ENCODE data around the gene MTHFD1L.
"Not testable (repeated sequence)": the region's sequence is repeated elsewhere in the genome, so short reads cannot be mapped to it uniquely, and the experiment has no call there.

Gene MTHFD1L

GRCh38 chr6:151015101-151015700 lies 149.7 kb downstream of the MTHFD1L start:
- DNase-seq (ENCODE audit: low spot score) = no peak

- no peak for DNase-seq (ENCODE audit: low spot score)
Observed at GRCh38 chr6:151016107-151016506, 150.6 kb downstream of the MTHFD1L start.

DNA sequence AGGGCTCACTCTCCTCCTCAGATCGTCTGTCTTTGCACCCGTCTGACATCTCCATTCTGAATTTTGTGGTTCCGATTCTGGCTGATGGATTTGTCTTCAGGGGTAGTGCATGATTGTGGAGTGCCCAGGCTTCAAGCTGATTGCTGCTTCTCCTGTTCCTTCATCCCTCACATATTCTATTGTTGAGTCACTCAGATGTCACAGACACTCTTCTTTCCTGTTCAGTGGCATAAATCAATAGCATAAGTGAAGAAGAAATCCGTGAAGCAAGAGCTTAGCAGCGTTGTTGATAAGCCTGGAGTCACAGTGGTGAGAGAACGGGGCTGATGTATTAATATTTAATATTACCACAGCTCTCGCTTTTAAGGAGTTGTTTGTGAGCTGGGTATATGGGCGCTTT lies 152.5 kb downstream of the MTHFD1L start:
- no peak for DNase-seq (ENCODE audit: low spot score)

- DNase-seq (ENCODE audit: low spot score) = no peak
Observed at GRCh38 chr6:151018911-151019782, 153.6 kb downstream of the MTHFD1L start.

- DNase-seq (ENCODE audit: low spot score) = no peak
Observed at GRCh38 chr6:151021896-151022295, 156.4 kb downstream of the MTHFD1L start.

DNA sequence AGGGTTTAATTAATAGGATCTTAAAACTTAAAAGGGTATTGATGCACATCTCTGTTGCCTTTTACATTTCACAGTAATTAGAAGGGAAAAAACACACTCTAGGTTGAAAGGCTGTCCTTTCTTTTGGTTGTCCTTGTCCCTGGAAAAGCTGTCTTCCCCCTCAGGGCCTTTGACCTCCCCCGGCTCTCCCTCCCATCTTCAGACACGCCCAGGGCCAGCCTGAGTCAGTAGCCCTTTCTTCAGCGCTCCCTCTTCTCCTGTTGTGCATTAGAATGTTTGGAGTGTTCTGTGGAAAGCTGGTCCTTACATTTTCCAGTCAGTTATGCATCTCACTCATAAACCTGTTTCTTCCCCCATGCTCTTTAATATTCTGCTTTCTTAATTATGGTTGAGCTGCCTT lies 157.0 kb downstream of the MTHFD1L start:
- DNase-seq (ENCODE audit: low spot score) = peak; percentile 45

- no peak for DNase-seq (ENCODE audit: low spot score)
Observed at GRCh38 chr6:151023342-151023741, 157.8 kb downstream of the MTHFD1L start.

DNA sequence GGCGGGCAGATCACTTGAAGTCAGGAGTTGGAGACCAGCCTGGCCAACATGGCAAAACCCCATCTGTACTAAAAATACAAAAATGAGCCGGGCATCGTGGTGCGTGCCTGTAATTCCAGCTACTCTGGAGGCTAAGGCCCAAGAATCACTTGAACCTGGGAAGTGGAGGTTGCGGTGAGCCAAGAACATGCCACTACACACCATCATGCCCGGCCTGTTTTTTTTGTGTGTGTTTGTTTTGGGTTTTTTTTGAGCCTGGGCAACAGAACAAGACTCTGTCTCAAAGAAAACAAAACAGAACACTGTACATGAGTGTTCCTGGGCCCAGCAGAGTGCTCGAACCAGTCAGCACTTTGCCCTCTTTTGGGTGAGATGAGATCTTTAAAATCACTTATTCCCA lies 159.1 kb downstream of the MTHFD1L start:
- no peak for DNase-seq (ENCODE audit: low spot score)

DNA sequence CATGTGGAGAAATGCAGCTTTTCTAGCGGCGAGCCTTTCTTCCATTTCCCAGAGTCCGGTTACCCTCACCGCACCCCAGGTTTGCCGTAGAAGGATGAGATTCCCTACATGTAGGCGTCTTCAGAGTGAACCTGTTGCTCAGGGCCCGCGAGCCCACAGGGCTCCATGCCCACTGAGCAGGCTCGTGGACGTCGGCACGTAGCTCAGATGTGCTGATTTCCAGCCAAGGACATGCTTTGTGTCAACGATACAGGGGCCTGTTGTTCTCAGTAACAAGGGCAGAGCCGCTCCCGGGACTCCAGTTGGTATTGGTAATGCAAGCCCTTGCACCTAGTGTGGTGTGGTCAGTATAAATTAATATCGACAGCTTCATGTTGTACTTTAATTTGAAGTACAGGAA lies 159.6 kb downstream of the MTHFD1L start:
- DNase-seq (ENCODE audit: low spot score) = no peak

- DNase-seq (ENCODE audit: low spot score) = no peak
Observed at GRCh38 chr6:151026041-151026663, 160.7 kb downstream of the MTHFD1L start.

GRCh38 chr6:151027295-151027747 lies 161.8 kb downstream of the MTHFD1L start:
- no peak for DNase-seq (ENCODE audit: low spot score)

GRCh38 chr6:151027936-151028838 lies 162.7 kb downstream of the MTHFD1L start:
- no peak for DNase-seq (ENCODE audit: low spot score)

- no peak for DNase-seq (ENCODE audit: low spot score)
Observed at GRCh38 chr6:151029970-151030369, 164.5 kb downstream of the MTHFD1L start.

DNA sequence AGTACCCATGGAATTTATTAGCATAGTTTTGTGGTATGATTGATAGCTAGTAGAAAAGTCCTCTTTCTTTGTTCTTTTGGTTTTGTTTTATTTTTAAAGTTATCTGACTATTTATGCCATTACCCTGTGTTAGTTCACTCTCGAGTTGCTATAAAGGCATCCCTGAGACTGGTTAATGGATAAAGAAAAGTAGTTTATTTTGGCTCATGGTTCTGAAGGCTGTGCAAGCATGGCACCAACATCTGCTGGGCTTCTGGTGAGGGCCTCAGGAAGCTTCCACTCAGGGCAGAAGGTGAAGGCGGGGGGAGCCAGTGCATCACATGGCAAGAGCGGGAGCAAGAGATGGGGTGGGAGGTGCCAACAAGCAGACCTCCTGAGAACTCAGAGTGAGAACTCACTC lies 166.5 kb downstream of the MTHFD1L start:
- no peak for DNase-seq (ENCODE audit: low spot score)

DNA sequence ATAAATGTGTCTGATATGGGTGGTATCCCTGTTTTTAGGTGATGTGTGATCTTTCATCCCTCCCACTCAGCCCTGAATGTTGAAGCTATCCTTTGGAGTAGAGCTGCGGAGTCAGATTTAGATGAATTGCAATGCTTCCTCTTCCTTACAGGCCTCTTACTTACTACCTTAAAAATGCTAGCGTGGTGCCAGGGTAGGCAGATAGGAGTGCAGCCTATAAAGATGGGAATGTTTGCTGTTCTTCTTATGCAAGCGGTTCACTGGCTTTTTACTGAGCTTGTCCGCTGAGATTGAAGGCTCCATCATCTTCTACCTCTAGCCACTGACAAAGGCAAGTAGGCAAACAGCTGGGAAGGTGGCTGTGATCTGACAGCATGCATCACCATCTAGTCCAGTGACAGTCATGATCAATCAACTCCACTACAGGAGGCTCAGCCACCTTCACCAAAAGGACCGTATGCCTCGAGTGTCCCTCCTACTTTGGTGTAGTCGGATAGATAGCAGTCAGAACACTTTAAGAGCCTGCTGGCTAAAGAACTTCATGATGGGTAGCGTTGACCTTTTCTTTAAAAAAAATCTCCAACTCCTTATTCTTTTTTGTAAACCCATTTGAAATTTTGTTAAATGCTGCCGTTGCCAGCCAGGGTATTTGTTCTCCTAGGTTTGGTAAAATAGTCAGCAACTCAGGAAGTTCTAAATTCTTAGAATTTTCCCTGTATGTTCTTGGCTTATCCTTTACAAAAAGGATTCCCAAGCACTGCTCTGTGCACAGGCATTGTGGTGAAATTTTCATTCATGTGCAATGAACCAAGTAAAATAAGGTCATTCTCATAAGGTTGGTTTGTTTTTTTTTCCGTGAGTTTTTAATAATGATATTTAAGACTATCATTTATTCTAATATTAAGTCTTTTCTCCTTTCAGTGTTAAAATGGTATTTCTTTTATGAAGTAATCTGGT lies 169.6 kb downstream of the MTHFD1L start:
- no peak for DNase-seq (ENCODE audit: low spot score)

GRCh38 chr6:151036211-151036721 lies 170.8 kb downstream of the MTHFD1L start:
- DNase-seq (ENCODE audit: low spot score) = not testable (repeated sequence)

DNA sequence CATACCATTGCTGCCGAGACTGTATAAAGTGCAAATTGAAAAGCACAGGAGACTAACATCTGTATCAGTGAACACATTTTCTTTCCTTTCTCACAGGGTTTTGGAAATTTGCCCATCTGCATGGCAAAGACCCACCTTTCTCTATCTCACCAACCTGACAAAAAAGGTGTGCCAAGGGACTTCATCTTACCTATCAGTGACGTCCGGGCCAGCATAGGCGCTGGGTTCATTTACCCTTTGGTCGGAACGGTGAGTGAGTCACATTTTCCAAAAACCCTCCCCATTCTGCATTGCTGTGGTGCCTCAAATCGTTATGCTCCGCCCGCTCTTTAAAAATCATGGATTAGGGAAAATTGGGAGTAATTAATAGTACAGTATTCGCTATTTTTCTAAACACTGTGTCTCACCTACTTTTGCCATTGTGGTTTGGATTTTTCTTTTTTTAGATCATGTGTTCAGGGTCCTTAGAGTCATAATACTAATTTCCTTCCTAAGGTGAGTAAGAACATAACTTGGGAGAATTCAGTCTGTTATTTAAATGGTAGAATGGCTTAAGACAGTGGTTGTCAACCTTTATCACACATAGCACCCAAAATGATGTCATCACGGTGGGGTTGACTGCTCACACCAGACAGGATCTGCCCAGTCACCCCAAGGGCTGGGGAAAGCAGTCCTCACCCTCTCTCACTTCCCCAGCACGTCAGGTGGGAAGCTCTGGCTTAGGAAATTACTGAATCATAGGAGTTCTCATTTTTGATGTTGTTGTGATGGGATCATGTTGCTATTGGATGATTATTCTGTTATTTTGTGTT lies 171.6 kb downstream of the MTHFD1L start:
- DNase-seq (ENCODE audit: low spot score) = no peak

GRCh38 chr6:151038616-151039015 lies 173.1 kb downstream of the MTHFD1L start:
- no peak for DNase-seq (ENCODE audit: low spot score)

DNA sequence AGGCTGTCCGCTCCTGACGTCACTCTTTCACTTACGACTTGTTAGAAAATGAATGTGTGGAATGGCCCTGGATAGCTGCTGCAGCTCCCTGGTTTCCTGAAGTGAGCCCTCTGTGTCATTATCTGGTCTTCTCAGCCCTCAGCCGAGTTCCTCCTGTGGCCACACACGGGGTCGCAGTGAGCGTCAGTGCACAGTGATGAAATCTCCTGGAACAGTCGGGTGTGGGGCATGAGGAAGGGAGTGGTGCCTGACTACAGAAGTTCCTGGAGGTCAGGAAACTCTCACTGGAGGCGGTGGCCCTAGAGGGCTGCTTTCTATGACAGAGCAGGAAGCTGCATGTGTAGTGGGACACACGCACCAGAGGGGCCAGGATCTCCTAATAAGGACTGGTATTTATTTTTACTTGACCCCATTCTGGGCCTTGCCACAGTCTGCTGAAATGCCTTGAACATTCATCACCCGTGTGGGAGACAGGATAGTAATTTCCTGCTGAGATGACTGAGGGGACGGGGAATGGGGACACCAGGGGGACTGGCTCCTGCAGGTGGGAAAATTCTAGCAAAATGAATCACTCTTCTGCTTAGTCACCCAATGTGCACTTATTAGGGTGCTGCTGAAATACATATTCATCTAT lies 175.5 kb downstream of the MTHFD1L start:
- DNase-seq (ENCODE audit: low spot score) = not testable (repeated sequence)

All from iPS-NIHi11 (cell line).